HepG2 (cell line): Measurements from ENCODE around the gene GSTT2B. TPM values are rescaled to one million over a fixed set of nuclear protein-coding genes. Genes with fewer than 3 reads are reported as not detected.

Experiments used
- ARNTL ChIP-seq: sonication (generic); formaldehyde crosslinking; IDR thresholded peaks from 2 replicates; pipeline ENCODE4 v1.4.0; 2020; ENCODE audit warnings: mild to moderate bottlenecking, missing genetic modification reagents
- CHD4 ChIP-seq: fragments of 200-600 bp; sonication (generic); IDR thresholded peaks from 2 replicates; pipeline ENCODE4 v1.7.0; 2017; ENCODE audit warnings: mild to moderate bottlenecking, low read length, borderline replicate concordance
- CREB1 ChIP-seq, 2 experiments: fragments of 450-650 bp in 1 of 2; IDR thresholded peaks; 2 replicates each; pipeline ENCODE4 v1.6.1; 2016 to 2017; ENCODE audit warnings: control low read depth in 1 of 2, mild to moderate bottlenecking in 1 of 2, missing compliant biosample characterization in 1 of 2, missing genetic modification characterization in 1 of 2
- DMAP1 ChIP-seq: IDR thresholded peaks from 2 replicates; pipeline ENCODE4 v1.6.1; 2016
- EHMT2 ChIP-seq: fragments of 200-600 bp; sonication (generic); IDR thresholded peaks from 2 replicates; pipeline ENCODE4 v1.7.0; 2017; ENCODE audit warnings: antibody characterized with exemption, low read depth, low read length, borderline replicate concordance
- EP300 ChIP-seq, 3 experiments: sonication (generic) in 1 of 3; formaldehyde crosslinking in 1 of 3; IDR thresholded peaks; 2 replicates each; pipeline versions ENCODE4 v1.5.1 to v1.6.1; 2011 to 2020; ENCODE audit warnings: low read depth in 2 of 3, low read length in 2 of 3, borderline replicate concordance in 1 of 3, improper control_type of control experiment in 1 of 3, mild to moderate bottlenecking in 1 of 3, missing genetic modification reagents in 1 of 3, moderate library complexity in 1 of 3
- FOXM1 ChIP-seq: sonication (generic); formaldehyde crosslinking; IDR thresholded peaks from 2 replicates; pipeline ENCODE4 v1.5.0; 2020; ENCODE audit warnings: missing genetic modification reagents
- FOXO1 ChIP-seq: sonication (generic); formaldehyde crosslinking; IDR thresholded peaks from 2 replicates; pipeline ENCODE4 v1.4.0; 2020; ENCODE audit warnings: missing genetic modification reagents
- NCOR1 ChIP-seq: fragments of 200-600 bp; sonication (generic); IDR thresholded peaks from 2 replicates; pipeline ENCODE4 v1.7.0; 2017; ENCODE audit warnings: antibody characterized with exemption, low read length, borderline replicate concordance
- SP1 ChIP-seq, 2 experiments: fragments of 450-650 bp in 1 of 2; sonication (generic) in 1 of 2; formaldehyde crosslinking in 1 of 2; IDR thresholded peaks; 2 replicates each; pipeline versions ENCODE4 v1.4.0 to v1.6.1; 2016 to 2020; ENCODE audit warnings: missing genetic modification reagents in 1 of 2
- SRSF9 ChIP-seq: fragments of 200-400 bp; formaldehyde crosslinking; IDR thresholded peaks from 2 replicates; pipeline ENCODE4 v1.6.1; 2018; ENCODE audit warnings: borderline replicate concordance, mild to moderate bottlenecking, low read depth, low read length; ENCODE audit not compliant: insufficient read depth, poor library complexity, severe bottlenecking
- ZFP62 ChIP-seq: sonication (generic); formaldehyde crosslinking; IDR thresholded peaks from 2 replicates; pipeline ENCODE4 v1.4.0; 2020; ENCODE audit warnings: missing genetic modification reagents
- ZFY ChIP-seq: sonication (generic); formaldehyde crosslinking; IDR thresholded peaks from 2 replicates; pipeline ENCODE4 v1.4.0; 2020; ENCODE audit warnings: missing genetic modification reagents
- ZNF232 ChIP-seq: sonication (generic); formaldehyde crosslinking; IDR thresholded peaks from 2 replicates; pipeline ENCODE4 v1.4.0; 2020; ENCODE audit warnings: missing genetic modification reagents, borderline replicate concordance
- ZNF335 ChIP-seq: sonication (generic); formaldehyde crosslinking; IDR thresholded peaks from 2 replicates; pipeline ENCODE4 v1.4.0; 2020; ENCODE audit warnings: missing genetic modification reagents
- ZNF747 ChIP-seq: sonication (generic); formaldehyde crosslinking; IDR thresholded peaks from 2 replicates; pipeline ENCODE4 v1.8.1; 2023; ENCODE audit warnings: missing genetic modification reagents, mild to moderate bottlenecking, borderline replicate concordance
- polyA plus RNA-seq, 8 experiments: library from polyadenylated mRNA; depleted of rRNA in 3 of 8; stranded (reverse) in 7 of 8; unstranded in 1 of 8; fragments of >200 nt; fragmentation: Illumina TruSeq in 4 of 8; extraction: Trizol in 4 of 8; gene quantifications; 2 replicates each; pipeline versions ENCODE4 v1.2.1 to v1.2.3, GENCODE V29; 2011 to 2016; ENCODE audit warnings: low read depth in 4 of 8, missing spikeins in 1 of 8, mixed read lengths in 1 of 8; ENCODE audit not compliant: insufficient read depth in 1 of 8
- total RNA-seq, 5 experiments: library from RNA; depleted of rRNA; stranded (reverse); fragments of >200 nt; fragmentation: Illumina TruSeq; extraction: Trizol; gene quantifications; 2 replicates each; pipeline ENCODE4 v1.2.3, GENCODE V29; 2016; ENCODE audit warnings: low read depth in 1 of 5

Gene GSTT2B
- total and polyA plus RNA-seq, 2 of the 13 experiments (the other 11 are each of a cell fraction or from before 2014, with no cell fraction given), result 1.5 to 3.9 TPM

DNA sequence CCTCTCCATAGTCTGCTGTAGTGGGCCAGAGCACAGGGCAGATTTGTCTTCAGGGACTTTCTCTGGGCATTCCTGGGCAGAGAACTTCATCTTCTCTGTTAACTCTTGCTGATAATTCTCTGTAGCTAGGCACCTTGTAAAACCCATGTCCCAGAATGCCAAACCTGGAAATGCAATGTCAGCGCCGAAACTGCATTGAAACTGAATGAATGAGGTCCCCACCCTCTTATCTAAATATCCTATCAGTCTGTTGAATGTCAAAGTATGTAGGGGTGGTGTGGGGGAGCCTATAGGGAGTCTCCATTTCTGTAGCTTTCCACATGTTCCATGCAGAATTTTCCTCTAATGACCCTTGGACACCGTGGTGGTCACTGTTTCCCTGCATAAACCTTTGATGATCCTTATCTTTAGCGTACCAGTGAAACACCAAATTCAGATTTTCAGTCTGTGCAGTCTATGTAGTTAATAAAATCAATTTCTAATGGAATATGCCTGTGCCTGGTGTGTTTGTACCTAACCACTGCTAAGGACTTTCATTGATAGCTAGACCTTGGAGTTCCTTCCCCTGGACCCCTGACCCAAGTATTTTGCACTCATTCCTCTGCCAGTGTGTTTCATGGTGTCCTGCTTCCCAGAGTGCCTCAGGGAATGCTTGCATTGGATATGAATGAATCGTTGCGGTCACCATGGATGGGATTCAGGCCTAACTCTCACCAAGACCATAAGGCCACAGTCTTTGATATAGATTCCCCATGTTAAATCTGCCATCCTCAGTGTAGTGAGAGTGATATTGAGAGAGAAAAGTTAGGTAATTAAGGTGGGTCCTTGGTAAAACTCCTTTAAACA is 47.6 kb upstream of the GSTT2B start (continued):
- TF ChIP-seq ZFP62, result no peak
- no peak for TF ChIP-seq FOXM1 (CRISPR knock-in tag)
- peak; percentile 97 for TF ChIP-seq CHD4
- TF ChIP-seq SP1 (IDR thresholded peaks at IDR 0.05), result no peak
- TF ChIP-seq SP1 (CRISPR knock-in tag; IDR thresholded peaks at IDR 0.05), result 0 out of 2 replicates have a peak, but pooled peaks have one; percentile 9
- no peak for TF ChIP-seq CREB1 (IDR thresholded peaks at IDR 0.05)
- no peak for TF ChIP-seq CREB1 (CRISPR knock-in tag; IDR thresholded peaks at IDR 0.05)
- TF ChIP-seq EHMT2, result no peak
- peak; percentile 62; the same call in 1 of the 2 replicates for TF ChIP-seq DMAP1 (CRISPR knock-in tag)
- TF ChIP-seq ZNF232 (CRISPR knock-in tag), result no peak
- TF ChIP-seq ZNF335 (CRISPR knock-in tag), result 0 out of 2 replicates have a peak, but pooled peaks have one; percentile 56
- TF ChIP-seq ZNF747 (CRISPR knock-in tag), result no peak
- no peak for TF ChIP-seq SRSF9
- TF ChIP-seq EP300 (IDR thresholded peaks at IDR 0.05; ENCODE audit: low read depth in 2 of 2, low read length in 2 of 2), result peak in 1 of 2 experiments; percentile 55; a peak in 1 of 4 replicates
- TF ChIP-seq EP300 (CRISPR knock-in tag; IDR thresholded peaks at IDR 0.05; ENCODE audit: borderline replicate concordance), result no peak
- no peak; the same call in 1 of the 2 replicates for TF ChIP-seq ZFY (CRISPR knock-in tag)
- no peak for TF ChIP-seq FOXO1 (CRISPR knock-in tag)
- TF ChIP-seq ARNTL (CRISPR knock-in tag), result 0 out of 2 replicates have a peak, but pooled peaks have one; percentile 9
- TF ChIP-seq NCOR1, result peak; percentile 9; the same call in 1 of the 2 replicates
